Measurements from ENCODE around the gene EFCAB11.

- TF ChIP-seq POLR2A (IDR thresholded peaks at IDR 0.05; ENCODE audit: low read length), result no peak
- no peak for TF ChIP-seq GATA1 (IDR thresholded peaks at IDR 0.05; ENCODE audit: low read depth, low read length)
These were observed 98.4 kb downstream of the EFCAB11 start for GRCh38 chr14:89855961-89856656.

All from erythroblast (primary cell).